Transverse colon (tissue), 4 donors: Measurements from ENCODE around the gene HECW1. TPM values are rescaled to one million over a fixed set of nuclear protein-coding genes. Genes with fewer than 3 reads are reported as not detected.
A peak's percentile ranks its signal among the peaks of the same experiment; 100 is the strongest.

Experiments
- DNase-seq: peaks from one replicate; pipeline ENCODE4 v3.0.0-alpha.2; 2019
- H3K27ac ChIP-seq, 4 donors: fragments of 200-600 bp; sonication (generic); 2 replicates each; pipeline ENCODE4 v1.5.1; 2016 to 2018; ENCODE audit warnings: inconsistent platforms in 4 of 4
- H3K27me3 ChIP-seq: fragments of 200-600 bp; sonication (generic); 2 replicates; pipeline ENCODE4 v1.5.1; 2017; ENCODE audit warnings: inconsistent platforms
- H3K36me3 ChIP-seq, 4 donors: fragments of 200-600 bp; sonication (generic); 2 replicates each; pipeline ENCODE4 v1.5.1; 2017 to 2019; ENCODE audit warnings: inconsistent platforms in 4 of 4
- H3K4me1 ChIP-seq, 4 donors: fragments of 200-600 bp; sonication (generic); 2 replicates each; pipeline ENCODE4 v1.5.1; 2017 to 2020; ENCODE audit warnings: inconsistent platforms in 4 of 4
- H3K4me3 ChIP-seq, 4 donors: fragments of 200-600 bp; sonication (generic); 1 replicate in 1 of 4; 2 replicates in 3 of 4; pipeline versions ENCODE4 v1.5.1 to v1.6.1; 2017 to 2019; ENCODE audit warnings: inconsistent platforms in 4 of 4
- H3K9me3 ChIP-seq, 2 donors: fragments of 200-600 bp; sonication (generic); 2 replicates each; pipeline ENCODE4 v1.5.1; 2017 to 2019; ENCODE audit warnings: inconsistent platforms in 2 of 2
- CTCF ChIP-seq, 5 experiments: fragments of 200-600 bp in 3 of 5; fragments of 450-650 bp in 2 of 5; sonication (generic) in 3 of 5; IDR thresholded peaks; 1 replicate in 2 of 5; 2 replicates in 3 of 5; pipeline ENCODE4 v1.5.1; 2016 to 2017; ENCODE audit warnings: antibody characterized with exemption in 5 of 5, inconsistent platforms in 3 of 5, mild to moderate bottlenecking in 2 of 5, moderate library complexity in 1 of 5
- EP300 ChIP-seq: sonication (generic); formaldehyde crosslinking; IDR thresholded peaks from one replicate; pipeline ENCODE4 v1.6.1; 2017; ENCODE audit warnings: antibody characterized with exemption, low read depth
- POLR2A ChIP-seq: fragments of 450-650 bp; IDR thresholded peaks from one replicate; pipeline ENCODE4 v1.6.1; 2016; ENCODE audit warnings: antibody characterized with exemption, mild to moderate bottlenecking, moderate library complexity
- POLR2AphosphoS5 ChIP-seq, 3 donors: sonication (generic); formaldehyde crosslinking; IDR thresholded peaks; one replicate each; pipeline ENCODE4 v1.6.1; 2016; ENCODE audit warnings: antibody characterized with exemption in 3 of 3
- WGBS, 2 donors: methylation state at CpG; one replicate each; pipeline ENCODE4 v1.1.5; 2018; ENCODE audit warnings: low coverage in 1 of 2; 5-methylcytosine and 5-hydroxymethylcytosine counted together
- in situ Hi-C, 4 donors: fragments of 200-750 bp; cut with MboI; loops; one replicate each; pipeline versions ENCODE4 v1.15.0 to v1.15.1; 2017; ENCODE audit warnings: low sequenced_read_pairs in 3 of 4, low pct_ligation_motif_present in 1 of 4, low pct_unique_long_range_greater_than_20kb in 1 of 4
- intact Hi-C: fragments of 100-400 bp; cut with DNase I; formaldehyde crosslinking; loops from one replicate; pipeline ENCODE4 v1.15.1; 2023; ENCODE audit warnings: low total_unique reads
- total RNA-seq, 4 donors: library from RNA; depleted of rRNA; stranded (reverse); fragments of >200 nt; gene quantifications; one replicate each; pipeline ENCODE4 v1.1.0, GENCODE V29; 2016

Gene HECW1
- total RNA-seq, 4 donors from 2014 or later: 1.1 to 1.4 TPM; not detected in 2

- DNase-seq: no peak
- no peaks in the 10 kb centered on the region for H3K36me3 ChIP-seq
- in situ Hi-C loops: no loop called here
- no peaks in the 10 kb centered on the region for H3K27me3 ChIP-seq
- 87 to 89% methylated on average over 3 of the region's 3 CpGs for WGBS, 2 donors
- TF ChIP-seq POLR2AphosphoS5 (IDR thresholded peaks at IDR 0.05): no peak
- no peak for TF ChIP-seq POLR2A
- intact Hi-C loops: no loop called here
- no peak overlapping the region for H3K27ac ChIP-seq
- H3K4me3 ChIP-seq: no peak overlapping the region
- no peaks in the 10 kb centered on the region for H3K9me3 ChIP-seq
- H3K4me1 ChIP-seq: no peaks in the 10 kb centered on the region
Measured at GRCh38 chr7:43450894-43451293, 338.4 kb downstream of the HECW1 start.

- H3K4me1 ChIP-seq: no peaks in the 10 kb centered on the region
- no peak overlapping the region for H3K27ac ChIP-seq
- H3K9me3 ChIP-seq: no peaks in the 10 kb centered on the region
- H3K36me3 ChIP-seq: no peaks in the 10 kb centered on the region
- 23 to 31% methylated on average over 8 of the region's 8 CpGs for WGBS, 2 donors
- TF ChIP-seq EP300: no peak
- TF ChIP-seq CTCF (IDR thresholded peaks at IDR 0.05): peak; percentile 28 to 42 (median 31)
- no peak for TF ChIP-seq POLR2AphosphoS5 (IDR thresholded peaks at IDR 0.05)
- TF ChIP-seq POLR2A: no peak
- in situ Hi-C loops (no loop called here), intact Hi-C loops (no loop called here)
- no peaks in the 10 kb centered on the region for H3K27me3 ChIP-seq
- H3K4me3 ChIP-seq: no peak overlapping the region
- no peak for DNase-seq
Measured at GRCh38 chr7:43454936-43455518, 342.6 kb downstream of the HECW1 start.

GRCh38 chr7:43456200-43456599, 343.8 kb downstream of the HECW1 start:
- no peak overlapping the region for H3K4me3 ChIP-seq
- in situ Hi-C loops: no loop called here
- TF ChIP-seq CTCF (IDR thresholded peaks at IDR 0.05) (no peak), EP300 (no peak), POLR2AphosphoS5 (IDR thresholded peaks at IDR 0.05) (no peak), POLR2A (no peak)
- H3K9me3 ChIP-seq: no peaks in the 10 kb centered on the region
- no peaks in the 10 kb centered on the region for H3K36me3 ChIP-seq
- H3K27me3 ChIP-seq: no peaks in the 10 kb centered on the region
- intact Hi-C loops: no loop called here
- DNase-seq: no peak
- WGBS, 2 donors: 47 to 81% methylated on average over 2 to 14 of the region's 14 CpGs
- no peaks in the 10 kb centered on the region for H3K4me1 ChIP-seq
- no peak overlapping the region for H3K27ac ChIP-seq

- WGBS, 2 donors: 31 to 44% methylated on average over 4 of the region's 4 CpGs
- no peak for DNase-seq
- no peaks in the 10 kb centered on the region for H3K9me3 ChIP-seq
- TF ChIP-seq CTCF (IDR thresholded peaks at IDR 0.05) (no peak), EP300 (no peak), POLR2A (no peak), POLR2AphosphoS5 (IDR thresholded peaks at IDR 0.05) (no peak)
- no peaks in the 10 kb centered on the region for H3K4me1 ChIP-seq
- H3K4me3 ChIP-seq: no peak overlapping the region
- intact Hi-C loops: no loop called here
- no peaks in the 10 kb centered on the region for H3K36me3 ChIP-seq
- in situ Hi-C loops: no loop called here
- H3K27ac ChIP-seq: no peak overlapping the region
- no peaks in the 10 kb centered on the region for H3K27me3 ChIP-seq
Measured at GRCh38 chr7:43458330-43459018, 346.0 kb downstream of the HECW1 start.

GRCh38 chr7:43459019-43459337, 346.5 kb downstream of the HECW1 start:
- intact Hi-C loops: no loop called here
- no peak overlapping the region for H3K27ac ChIP-seq
- in situ Hi-C loops: no loop called here
- TF ChIP-seq POLR2A (no peak), EP300 (no peak), CTCF (IDR thresholded peaks at IDR 0.05) (no peak)
- H3K4me3 ChIP-seq: no peak overlapping the region
- no peaks in the 10 kb centered on the region for H3K27me3 ChIP-seq
- DNase-seq: no peak
- WGBS, 2 donors: 54% methylated on average over 4 of the region's 4 CpGs; no CpG with 5 or more reads in 1 of the 2 donors
- no peaks in the 10 kb centered on the region for H3K9me3 ChIP-seq
- H3K4me1 ChIP-seq: no peaks in the 10 kb centered on the region
- H3K36me3 ChIP-seq: no peaks in the 10 kb centered on the region
